Suprapubic skin (tissue), 3 donors: ENCODE results near the gene CAMTA1.

Source experiments
- CTCF ChIP-seq, 2 donors: fragments of 200-600 bp in 1 of 2; fragments of 450-650 bp in 1 of 2; sonication (generic) in 1 of 2; IDR thresholded peaks; one replicate each; pipeline ENCODE4 v1.5.1; 2016 to 2019; ENCODE audit warnings: antibody characterized with exemption in 2 of 2, mild to moderate bottlenecking in 1 of 2, moderate library complexity in 1 of 2
- EP300 ChIP-seq: sonication (generic); formaldehyde crosslinking; IDR thresholded peaks from one replicate; pipeline ENCODE4 v1.6.1; 2017; ENCODE audit warnings: antibody characterized with exemption

GRCh38 chr1:7429290-7429689 is 644.0 kb downstream of the CAMTA1 start:
- no peak for TF ChIP-seq CTCF (IDR thresholded peaks at IDR 0.05)
- TF ChIP-seq EP300, result no peak
